GM21717 (cell line): ENCODE results near the gene MRPS23.

Experiments
- ATAC-seq: cut with Tn5 transposase; IDR thresholded peaks from one replicate; pipeline ENCODE4 v1.9.1; 2021; ENCODE audit warnings: mild to moderate bottlenecking, moderate library complexity; ENCODE audit not compliant: unreplicated experiment

Gene MRPS23

GRCh38 chr17:57849874-57850754, at the start of gene MRPS23:
Gene MRPS23 (minus strand): TSS chr17:57850044. CDS start chr17:57850010, 34 bp downstream.
- peak; percentile 79 for ATAC-seq

GRCh38 chr17:57899391-57899790, 49.5 kb upstream of the MRPS23 start:
- no peak for ATAC-seq

- ATAC-seq, result no peak
Measured at GRCh38 chr17:57898487-57899311, 48.9 kb upstream of the MRPS23 start.

GRCh38 chr17:57895382-57896060, 45.7 kb upstream of the MRPS23 start:
- ATAC-seq, result no peak

DNA sequence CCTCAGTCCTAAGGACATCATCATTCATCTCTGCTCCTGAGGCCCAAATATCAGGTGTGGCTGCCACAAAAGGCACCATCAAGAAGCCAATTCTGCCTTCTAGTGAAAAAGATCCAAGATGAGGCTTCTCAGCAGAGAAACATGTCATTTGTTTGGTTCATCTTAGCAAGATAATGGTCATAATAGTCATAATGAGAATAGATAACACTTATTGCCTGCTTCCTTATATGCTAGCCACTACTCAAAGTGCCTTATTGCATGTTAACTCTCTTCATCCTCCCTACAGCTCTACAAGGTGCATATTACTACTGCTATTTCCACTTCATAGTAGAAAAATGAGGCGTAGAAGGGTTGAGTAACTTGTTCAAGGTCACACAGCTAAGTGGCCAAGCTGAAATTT, 45.0 kb upstream of the MRPS23 start:
- ATAC-seq, result no peak

DNA sequence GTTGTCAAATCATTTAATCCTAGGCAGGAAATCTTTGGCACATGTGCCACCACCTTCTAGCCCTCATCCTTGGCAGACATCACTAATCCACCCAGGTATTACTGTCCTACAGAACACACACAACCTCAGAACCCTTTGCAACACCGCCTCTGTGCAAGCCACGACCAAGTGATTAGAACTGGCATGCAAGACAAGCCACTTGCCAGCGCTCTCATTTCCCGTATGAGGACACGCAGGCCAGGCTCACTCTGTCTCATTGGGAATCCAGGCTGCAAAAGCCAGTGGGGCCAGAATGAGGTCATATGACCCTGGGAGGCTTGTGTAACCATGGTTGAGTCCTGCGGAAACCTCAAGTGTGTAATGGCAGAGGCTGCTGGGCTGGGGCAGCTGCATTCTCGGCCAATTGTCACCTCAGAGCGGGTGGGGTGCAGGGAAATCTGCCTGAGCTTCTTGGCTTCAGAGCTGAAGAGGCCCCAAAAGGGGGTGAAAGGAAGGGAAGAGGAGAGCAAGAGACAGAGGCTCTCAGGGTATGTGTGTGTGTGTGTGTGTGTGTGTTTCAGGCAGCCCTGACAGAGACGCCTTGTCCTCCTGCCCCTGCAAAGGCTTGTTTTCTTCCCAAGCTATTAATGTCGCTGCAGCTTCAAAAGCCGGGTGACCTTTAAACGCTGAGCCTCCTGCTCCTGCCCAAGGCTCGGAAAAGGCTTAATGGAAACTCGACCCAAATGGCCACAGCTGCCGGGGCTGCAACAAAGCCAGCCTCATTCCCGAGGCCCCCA, 43.2 kb upstream of the MRPS23 start:
- ATAC-seq, result no peak

DNA sequence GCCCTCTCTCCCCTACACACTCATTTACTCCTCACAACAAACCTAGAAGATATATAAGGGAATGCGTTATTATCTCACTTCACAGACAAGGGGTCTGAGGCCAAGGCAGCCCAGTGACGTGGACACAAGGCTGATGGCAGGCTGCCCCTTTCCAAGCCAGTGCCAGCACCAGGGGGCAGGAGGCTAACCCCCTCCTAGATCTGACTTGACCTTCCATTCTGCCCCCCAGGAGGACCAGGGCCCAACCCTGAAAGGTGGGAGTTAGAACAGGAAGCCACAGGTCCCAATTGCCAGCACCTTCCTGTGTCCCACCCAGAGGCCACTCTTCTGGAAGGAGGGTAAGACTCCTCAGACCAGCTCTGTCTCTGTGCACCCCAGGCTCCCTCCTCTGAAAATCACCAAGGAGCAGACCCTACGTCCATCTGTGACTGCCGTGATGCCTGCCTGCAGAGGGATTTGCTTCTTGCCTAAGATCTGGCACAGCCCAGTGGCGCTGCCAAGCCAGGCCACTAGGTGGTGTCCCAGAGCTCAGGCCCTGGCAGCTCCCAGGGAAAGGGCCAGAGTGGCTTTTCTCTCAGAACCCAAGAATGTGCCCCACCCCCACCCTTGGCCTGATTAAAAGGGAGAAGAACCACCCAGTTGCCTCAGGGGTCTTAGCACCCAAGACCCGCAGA, 42.4 kb upstream of the MRPS23 start:
- ATAC-seq, result no peak

DNA sequence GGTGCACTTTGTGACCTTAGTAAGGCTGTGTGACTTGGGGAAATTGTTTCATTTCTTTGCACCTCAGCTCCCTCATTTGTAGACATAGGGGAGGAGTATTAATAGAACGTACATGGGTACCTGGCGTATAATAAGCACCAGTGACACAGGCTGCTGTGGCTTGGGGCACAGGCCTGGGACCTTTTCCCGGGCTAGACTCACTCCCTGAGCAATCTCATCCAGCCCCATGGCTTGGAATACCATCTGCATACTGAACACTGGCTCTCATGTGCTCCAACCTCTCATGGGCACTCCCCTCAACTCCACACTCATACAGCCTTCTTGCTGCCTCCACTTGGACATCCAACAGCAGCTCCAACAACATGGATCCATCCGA, 41.0 kb upstream of the MRPS23 start:
- no peak for ATAC-seq

- ATAC-seq, result no peak
Measured at GRCh38 chr17:57889892-57890856, 40.3 kb upstream of the MRPS23 start.

DNA sequence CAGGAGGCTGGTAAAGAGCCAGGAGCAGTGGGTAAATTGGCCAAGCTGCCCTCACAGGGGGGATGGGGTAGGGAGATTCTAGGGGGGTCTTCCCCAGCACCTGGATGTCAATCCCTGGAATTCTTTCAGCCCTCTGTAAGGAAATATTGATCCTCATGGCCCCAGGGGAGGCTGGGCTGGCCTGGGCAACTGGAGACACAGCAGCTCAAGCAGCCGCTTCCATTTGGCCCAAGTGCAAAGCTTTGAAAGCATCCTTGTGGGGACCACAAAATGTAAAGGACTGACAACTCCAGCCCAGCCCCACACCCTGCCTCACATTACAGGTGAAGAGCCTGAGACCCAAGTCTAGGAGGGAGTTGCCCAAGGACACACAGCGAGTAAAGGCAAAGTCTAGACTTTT, 39.4 kb upstream of the MRPS23 start:
- no peak for ATAC-seq

GRCh38 chr17:57888311-57889216, 38.7 kb upstream of the MRPS23 start:
- no peak for ATAC-seq

- ATAC-seq, result no peak
Measured at GRCh38 chr17:57887161-57887560, 37.3 kb upstream of the MRPS23 start.

DNA sequence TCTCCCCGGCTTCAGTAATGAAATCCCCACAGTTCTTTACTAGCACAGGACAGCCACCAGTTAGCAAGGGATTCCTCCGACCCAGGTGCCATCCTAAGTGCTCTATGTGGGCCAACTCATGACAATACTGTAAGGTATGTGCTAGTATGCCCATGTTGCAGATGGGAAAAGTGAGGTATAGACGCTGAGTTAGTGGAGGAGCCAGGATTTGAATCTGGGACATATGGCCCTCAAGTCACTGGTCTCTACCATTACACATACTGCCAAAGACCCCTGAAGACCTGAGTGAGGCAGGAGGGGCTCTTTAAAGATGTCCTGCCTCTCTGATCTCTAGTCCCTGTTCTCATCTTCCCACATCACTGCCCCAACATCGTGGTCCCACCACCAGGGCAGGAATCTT, 36.2 kb upstream of the MRPS23 start:
- ATAC-seq, result no peak

DNA sequence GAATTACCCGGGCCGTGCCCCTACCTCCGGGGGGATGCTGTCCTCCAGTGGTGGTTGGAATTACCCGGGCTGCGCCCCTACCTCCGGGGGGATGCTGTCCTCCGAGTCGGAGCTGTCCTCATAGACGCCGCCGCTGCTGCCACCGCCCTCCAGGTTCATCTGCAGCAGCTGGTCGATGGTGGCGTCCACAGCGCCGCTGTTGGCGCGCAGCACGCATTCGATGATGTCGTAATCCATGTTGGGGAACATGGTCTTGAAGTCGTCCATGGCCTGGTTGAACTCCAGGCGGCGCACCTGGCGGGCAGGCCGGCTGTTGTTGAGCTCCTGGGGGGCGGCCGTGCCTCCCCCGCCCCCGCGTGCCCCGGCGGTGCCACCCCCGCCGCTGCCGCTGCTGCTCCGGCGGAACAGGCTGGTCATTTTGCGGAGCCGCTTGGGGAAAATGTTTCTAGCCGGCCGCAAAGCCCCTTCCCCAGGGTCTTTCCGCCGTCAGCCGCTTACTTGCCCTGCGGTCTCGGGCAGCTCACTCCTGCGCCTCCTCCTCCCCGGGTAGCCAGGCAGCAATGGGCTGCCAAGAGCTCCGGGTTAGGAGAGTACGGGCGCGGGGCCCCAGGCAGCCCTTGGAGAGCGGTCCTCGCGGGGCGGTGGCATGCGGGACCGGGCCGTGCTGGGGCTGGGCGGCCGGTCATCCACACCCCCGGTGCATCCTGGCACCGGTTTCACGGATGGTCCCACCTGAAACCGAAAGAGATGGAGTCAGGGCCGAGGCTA, 35.5 kb upstream of the MRPS23 start:
- ATAC-seq, result no peak

- ATAC-seq, result no peak
Measured at GRCh38 chr17:57881783-57882351, 32.0 kb upstream of the MRPS23 start.

DNA sequence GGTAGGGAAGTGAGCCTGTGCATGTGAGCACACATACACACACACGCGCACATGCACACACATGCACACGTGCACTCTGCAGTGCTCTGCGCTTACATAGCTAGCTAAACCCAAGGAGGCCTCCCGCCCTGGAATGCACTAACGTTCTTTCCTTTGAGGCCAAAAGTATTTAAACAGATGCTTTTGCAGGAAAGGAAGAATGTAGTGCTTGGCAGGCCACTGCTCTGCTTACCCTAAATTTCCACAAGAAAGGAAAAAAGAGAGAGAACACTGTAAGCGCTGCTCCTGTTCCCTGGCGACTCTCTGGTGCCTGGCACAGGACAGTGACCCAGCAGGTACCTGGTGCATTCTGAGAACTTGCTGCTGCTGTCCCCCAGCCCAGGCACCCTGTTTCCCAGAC, 31.3 kb upstream of the MRPS23 start:
- no peak for ATAC-seq

GRCh38 chr17:57880086-57880456, 30.2 kb upstream of the MRPS23 start:
- ATAC-seq, result no peak
